ENCODE measurements around the gene POLR2H.

- TF ChIP-seq, protein P1, sequence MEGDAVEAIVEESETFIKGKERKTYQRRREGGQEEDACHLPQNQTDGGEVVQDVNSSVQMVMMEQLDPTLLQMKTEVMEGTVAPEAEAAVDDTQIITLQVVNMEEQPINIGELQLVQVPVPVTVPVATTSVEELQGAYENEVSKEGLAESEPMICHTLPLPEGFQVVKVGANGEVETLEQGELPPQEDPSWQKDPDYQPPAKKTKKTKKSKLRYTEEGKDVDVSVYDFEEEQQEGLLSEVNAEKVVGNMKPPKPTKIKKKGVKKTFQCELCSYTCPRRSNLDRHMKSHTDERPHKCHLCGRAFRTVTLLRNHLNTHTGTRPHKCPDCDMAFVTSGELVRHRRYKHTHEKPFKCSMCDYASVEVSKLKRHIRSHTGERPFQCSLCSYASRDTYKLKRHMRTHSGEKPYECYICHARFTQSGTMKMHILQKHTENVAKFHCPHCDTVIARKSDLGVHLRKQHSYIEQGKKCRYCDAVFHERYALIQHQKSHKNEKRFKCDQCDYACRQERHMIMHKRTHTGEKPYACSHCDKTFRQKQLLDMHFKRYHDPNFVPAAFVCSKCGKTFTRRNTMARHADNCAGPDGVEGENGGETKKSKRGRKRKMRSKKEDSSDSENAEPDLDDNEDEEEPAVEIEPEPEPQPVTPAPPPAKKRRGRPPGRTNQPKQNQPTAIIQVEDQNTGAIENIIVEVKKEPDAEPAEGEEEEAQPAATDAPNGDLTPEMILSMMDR (IDR thresholded peaks at IDR 0.05): no peak
- TF ChIP-seq POLR2AphosphoS5 (IDR thresholded peaks at IDR 0.05; ENCODE audit: low read depth, low read length): no peak
- TF ChIP-seq, protein P2, sequence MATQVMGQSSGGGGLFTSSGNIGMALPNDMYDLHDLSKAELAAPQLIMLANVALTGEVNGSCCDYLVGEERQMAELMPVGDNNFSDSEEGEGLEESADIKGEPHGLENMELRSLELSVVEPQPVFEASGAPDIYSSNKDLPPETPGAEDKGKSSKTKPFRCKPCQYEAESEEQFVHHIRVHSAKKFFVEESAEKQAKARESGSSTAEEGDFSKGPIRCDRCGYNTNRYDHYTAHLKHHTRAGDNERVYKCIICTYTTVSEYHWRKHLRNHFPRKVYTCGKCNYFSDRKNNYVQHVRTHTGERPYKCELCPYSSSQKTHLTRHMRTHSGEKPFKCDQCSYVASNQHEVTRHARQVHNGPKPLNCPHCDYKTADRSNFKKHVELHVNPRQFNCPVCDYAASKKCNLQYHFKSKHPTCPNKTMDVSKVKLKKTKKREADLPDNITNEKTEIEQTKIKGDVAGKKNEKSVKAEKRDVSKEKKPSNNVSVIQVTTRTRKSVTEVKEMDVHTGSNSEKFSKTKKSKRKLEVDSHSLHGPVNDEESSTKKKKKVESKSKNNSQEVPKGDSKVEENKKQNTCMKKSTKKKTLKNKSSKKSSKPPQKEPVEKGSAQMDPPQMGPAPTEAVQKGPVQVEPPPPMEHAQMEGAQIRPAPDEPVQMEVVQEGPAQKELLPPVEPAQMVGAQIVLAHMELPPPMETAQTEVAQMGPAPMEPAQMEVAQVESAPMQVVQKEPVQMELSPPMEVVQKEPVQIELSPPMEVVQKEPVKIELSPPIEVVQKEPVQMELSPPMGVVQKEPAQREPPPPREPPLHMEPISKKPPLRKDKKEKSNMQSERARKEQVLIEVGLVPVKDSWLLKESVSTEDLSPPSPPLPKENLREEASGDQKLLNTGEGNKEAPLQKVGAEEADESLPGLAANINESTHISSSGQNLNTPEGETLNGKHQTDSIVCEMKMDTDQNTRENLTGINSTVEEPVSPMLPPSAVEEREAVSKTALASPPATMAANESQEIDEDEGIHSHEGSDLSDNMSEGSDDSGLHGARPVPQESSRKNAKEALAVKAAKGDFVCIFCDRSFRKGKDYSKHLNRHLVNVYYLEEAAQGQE (IDR thresholded peaks at IDR 0.05; ENCODE audit: insufficient read depth in 1 of 2, low read depth in 2 of 2, low read length in 1 of 2): no peak
These were observed 39.8 kb upstream of the POLR2H start for GRCh38 chr3:184321666-184322065.

All from Panc1 (cell line).